Heart left ventricle (tissue), 13 donors: Measurements from ENCODE around the gene STK11.

Source experiments
- POLR2A ChIP-seq, 2 donors: fragments of 450-650 bp; IDR thresholded peaks; one replicate each; pipeline ENCODE4 v1.6.1; 2017; ENCODE audit warnings: antibody characterized with exemption in 2 of 2, mild to moderate bottlenecking in 2 of 2, moderate library complexity in 2 of 2
- TF ChIP-seq, protein P1 (sequence below), 12 donors: fragments of 200-600 bp; sonication (generic) in 4 of 12; IDR thresholded peaks; one replicate each; pipeline versions ENCODE4 v1.5.0 to v1.8.0; 2018 to 2022; ENCODE audit warnings: antibody characterized with exemption in 12 of 12, mild to moderate bottlenecking in 5 of 12
- donor health status: ischemic (EF 13 %, LVEDD 7.1; RV severe dilation, severe dysfunction).
- donor health status: DM: no; HTN: yes; CAD: no.
- donor health status: DM: no; HTN: no; CAD: no.
- donor health status: ischemic (EF 25% LVEDD 6.9; RV normal size, moderate dysfunction).
- donor health status: ischemic (EF 25% LVEDD 5.7; RV mildly dilated, moderate dysfunction).
- donor health status: ischemic (EF 35%, LVEDD 5.7; RV mildly dilated, moderate dysfunction).
- donor health status: nonischemic (EF 11% LVEDD 7.7; RV severe dilation, severe dysfunction).
- donor health status: DM: yes; HTN: yes; CAD: no.
- donor health status: PGD.
- donor health status: ischemic (EF 29% LVEDD 5.4; RV normal size, mild dysfunction).
- donor health status: nonischemic (EF 23%, LVEDD 6.1; RV moderate dilation, normal function).

DNA sequence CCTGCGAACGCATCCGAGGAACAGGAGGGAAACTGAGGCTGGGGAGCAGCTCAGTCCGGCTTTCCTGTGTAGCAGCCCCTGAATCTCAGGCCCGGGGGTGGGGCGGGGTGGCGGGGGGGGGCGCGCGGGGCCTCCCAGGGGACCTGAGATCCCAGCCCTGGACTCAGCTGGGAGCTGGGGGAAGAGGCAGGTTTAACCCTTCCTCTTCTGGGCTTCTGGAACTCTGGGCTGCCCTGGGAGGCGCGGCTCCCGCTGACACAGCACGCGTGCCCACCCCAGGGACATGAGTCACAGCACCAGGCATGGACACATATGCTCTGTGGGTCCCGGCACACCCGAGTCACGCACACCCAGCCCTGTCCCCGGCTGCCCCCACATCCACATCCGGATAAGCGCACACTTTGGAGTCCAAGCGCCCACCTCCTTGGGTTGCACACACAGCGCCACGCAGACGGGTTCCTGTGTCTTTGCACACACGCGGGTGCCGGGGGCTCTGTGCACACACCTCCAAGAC lies 60.1 kb downstream of the STK11 start:
- TF ChIP-seq, protein P1, sequence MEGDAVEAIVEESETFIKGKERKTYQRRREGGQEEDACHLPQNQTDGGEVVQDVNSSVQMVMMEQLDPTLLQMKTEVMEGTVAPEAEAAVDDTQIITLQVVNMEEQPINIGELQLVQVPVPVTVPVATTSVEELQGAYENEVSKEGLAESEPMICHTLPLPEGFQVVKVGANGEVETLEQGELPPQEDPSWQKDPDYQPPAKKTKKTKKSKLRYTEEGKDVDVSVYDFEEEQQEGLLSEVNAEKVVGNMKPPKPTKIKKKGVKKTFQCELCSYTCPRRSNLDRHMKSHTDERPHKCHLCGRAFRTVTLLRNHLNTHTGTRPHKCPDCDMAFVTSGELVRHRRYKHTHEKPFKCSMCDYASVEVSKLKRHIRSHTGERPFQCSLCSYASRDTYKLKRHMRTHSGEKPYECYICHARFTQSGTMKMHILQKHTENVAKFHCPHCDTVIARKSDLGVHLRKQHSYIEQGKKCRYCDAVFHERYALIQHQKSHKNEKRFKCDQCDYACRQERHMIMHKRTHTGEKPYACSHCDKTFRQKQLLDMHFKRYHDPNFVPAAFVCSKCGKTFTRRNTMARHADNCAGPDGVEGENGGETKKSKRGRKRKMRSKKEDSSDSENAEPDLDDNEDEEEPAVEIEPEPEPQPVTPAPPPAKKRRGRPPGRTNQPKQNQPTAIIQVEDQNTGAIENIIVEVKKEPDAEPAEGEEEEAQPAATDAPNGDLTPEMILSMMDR (IDR thresholded peaks at IDR 0.05): no peak
- no peak for TF ChIP-seq POLR2A (IDR thresholded peaks at IDR 0.05)
